HCT116 (cell line): ENCODE measurements around the gene SLC12A1. TPM values are rescaled to one million over a fixed set of nuclear protein-coding genes. Genes with fewer than 3 reads are reported as not detected.

Experiments used
- ATAC-seq: fragments of 200-7000 bp; cut with Tn5 transposase; 2 replicates; pipeline ENCODE4 v1.9.1; 2020; ENCODE audit warnings: mild to moderate bottlenecking, moderate library complexity
- BruUV-seq: library from RNA; stranded (reverse); fragments of 400-500 nt; replicated peaks from 2 replicates; lab custom pipeline; 2021; lab: Mats Ljungman, UMichigan
- CTCF ChIA-PET: fragments of 300-600 bp; sonication (Branson Sonifier 250); formaldehyde crosslinking; loops from one replicate; lab custom pipeline; 2021; ENCODE audit warnings: antibody characterized with exemption; lab: Charles Lee
- POLR2A ChIA-PET: fragments of 300-600, 350-600 bp; sonication (Branson Sonifier 250); formaldehyde crosslinking; loops from one replicate; lab custom pipeline; 2021; ENCODE audit warnings: antibody characterized with exemption; lab: Charles Lee
- RAD21 ChIA-PET, 2 experiments: fragments of 300-600 bp; sonication (Branson Sonifier 250); formaldehyde crosslinking; loops; one replicate each; lab custom pipeline; 2023; ENCODE audit warnings: low total read pairs in 2 of 2; ENCODE audit not compliant: uncharacterized antibody in 2 of 2, unreplicated experiment in 2 of 2, low non-redundant PET in 1 of 2; lab: Charles Lee
- DNase-seq: peaks from one replicate; pipeline ENCODE4 v3.0.0-alpha.2; 2010; ENCODE audit warnings: low read depth, low spot score
- H2AFZ ChIP-seq: fragments of 200-600 bp; shearing (Covaris generic), sonication (generic); 2 replicates; pipeline ENCODE4 v1.6.1; 2017; ENCODE audit warnings: low read depth, mixed run types, mixed read lengths, antibody characterized with exemption, low read length; ENCODE audit not compliant: poor library complexity, severe bottlenecking
- H3K27ac ChIP-seq: 2 replicates; pipeline ENCODE4 v1.5.1; 2012; ENCODE audit warnings: low read depth, low read length
- H3K27me3 ChIP-seq: fragments of 200-600 bp; sonication (generic); 2 replicates; pipeline ENCODE4 v1.6.1; 2016; ENCODE audit warnings: mixed run types, low read length, mixed read lengths; ENCODE audit not compliant: insufficient read depth
- H3K36me3 ChIP-seq, 2 experiments: fragments of 200-500 bp in 1 of 2; fragments of 200-600 bp in 1 of 2; sonication (Bioruptor generic) in 1 of 2; sonication (generic) in 1 of 2; 2 replicates each; pipeline versions ENCODE4 v1.5.1 to v1.6.1; 2014 to 2016; ENCODE audit warnings: low read length in 2 of 2, inconsistent platforms in 1 of 2, mixed read lengths in 1 of 2, mixed run types in 1 of 2; ENCODE audit not compliant: insufficient read depth in 2 of 2, control insufficient read depth in 1 of 2
- H3K4me1 ChIP-seq, 2 experiments: fragments of 200-600 bp in 1 of 2; sonication (generic) in 1 of 2; 2 replicates each; pipeline versions ENCODE4 v1.5.1 to v1.6.1; 2012 to 2017; ENCODE audit warnings: low read length in 2 of 2, inconsistent platforms in 1 of 2, mild to moderate bottlenecking in 1 of 2, mixed read lengths in 1 of 2, mixed run types in 1 of 2, moderate library complexity in 1 of 2; ENCODE audit not compliant: insufficient read depth in 2 of 2, control insufficient read depth in 1 of 2
- H3K4me2 ChIP-seq: fragments of 200-600 bp; sonication (generic); 2 replicates; pipeline ENCODE4 v1.6.1; 2017; ENCODE audit warnings: mixed run types, low read length, mixed read lengths
- H3K4me3 ChIP-seq, 2 experiments: fragments of 200-600 bp in 1 of 2; sonication (generic) in 1 of 2; replicated peaks in 1 of 2; 2 replicates each; pipeline ENCODE4 v1.5.1; 2011 to 2016; ENCODE audit warnings: low read length in 2 of 2, control low read depth in 1 of 2, low read depth in 1 of 2, mild to moderate bottlenecking in 1 of 2, mixed read lengths in 1 of 2, mixed run types in 1 of 2
- H3K79me2 ChIP-seq: fragments of 200-600 bp; sonication (generic); 2 replicates; pipeline ENCODE4 v1.6.1; 2017; ENCODE audit warnings: mild to moderate bottlenecking, mixed run types, low read length, moderate library complexity, mixed read lengths; ENCODE audit not compliant: insufficient read depth
- H3K9ac ChIP-seq: fragments of 200-600 bp; sonication (generic); 2 replicates; pipeline ENCODE4 v1.6.1; 2016; ENCODE audit warnings: low read length, mixed read lengths
- H3K9me2 ChIP-seq: fragments of 200-600 bp; sonication (generic), shearing (Covaris generic); 2 replicates; pipeline ENCODE4 v1.6.1; 2017; ENCODE audit warnings: mixed run types, mild to moderate bottlenecking, moderate library complexity; ENCODE audit not compliant: insufficient read depth
- H3K9me3 ChIP-seq, 2 experiments: fragments of 200-500 bp in 1 of 2; fragments of 200-600 bp in 1 of 2; sonication (Bioruptor generic) in 1 of 2; sonication (generic) in 1 of 2; 2 replicates each; pipeline ENCODE4 v1.6.1; 2014 to 2017; ENCODE audit warnings: low read length in 2 of 2, mixed read lengths in 2 of 2, inconsistent platforms in 1 of 2, low read depth in 1 of 2, mild to moderate bottlenecking in 1 of 2, mixed run types in 1 of 2, moderate library complexity in 1 of 2; ENCODE audit not compliant: control insufficient read depth in 1 of 2, insufficient read depth in 1 of 2
- H4K20me1 ChIP-seq: fragments of 200-600 bp; sonication (generic), shearing (Covaris generic); 2 replicates; pipeline ENCODE4 v1.6.1; 2017; ENCODE audit warnings: mixed run types, mild to moderate bottlenecking, moderate library complexity; ENCODE audit not compliant: insufficient read depth
- EGR1 ChIP-seq: IDR thresholded peaks from 2 replicates; pipeline ENCODE4 v1.6.1; 2012; ENCODE audit warnings: low read depth
- FOSL1 ChIP-seq: IDR thresholded peaks from 2 replicates; pipeline ENCODE4 v1.6.1; 2012; ENCODE audit warnings: low read depth
- POLR2AphosphoS5 ChIP-seq: IDR thresholded peaks from 2 replicates; pipeline ENCODE4 v1.6.1; 2011; ENCODE audit warnings: mild to moderate bottlenecking, low read depth, low read length, moderate library complexity
- SIN3A ChIP-seq: IDR thresholded peaks from 2 replicates; pipeline ENCODE4 v1.6.1; 2012; ENCODE audit warnings: low read depth
- intact Hi-C: fragments of 100-400 bp; cut with micrococcal nuclease; formaldehyde crosslinking; loops from 2 replicates; pipeline ENCODE4 v1.10.0; 2022
- total RNA-seq: library from RNA; stranded (reverse); gene quantifications from one replicate; pipeline ENCODE4 v1.2.1, GENCODE V29; 2021; ENCODE audit not compliant: unreplicated experiment
- TF ChIP-seq, protein P1 (sequence below), 3 experiments: fragments of 200-600 bp in 1 of 3; sonication (generic) in 1 of 3; IDR thresholded peaks in 2 of 3; conservative IDR thresholded peaks in 1 of 3; 2 replicates each; pipeline ENCODE4 v1.5.1; 2012 to 2017; ENCODE audit warnings: low read depth in 2 of 3, low read length in 2 of 3, antibody characterized with exemption in 1 of 3, borderline replicate concordance in 1 of 3, control low read depth in 1 of 3, mild to moderate bottlenecking in 1 of 3, mixed read lengths in 1 of 3, mixed run types in 1 of 3, moderate library complexity in 1 of 3; ENCODE audit not compliant: insufficient read depth in 1 of 3
- TF ChIP-seq, protein P2 (sequence below): IDR thresholded peaks from 2 replicates; pipeline ENCODE4 v1.6.1; 2012; ENCODE audit warnings: low read depth

SLC12A1 gene
- total RNA-seq, 1 experiment from 2014 or later, result not detected

DNA sequence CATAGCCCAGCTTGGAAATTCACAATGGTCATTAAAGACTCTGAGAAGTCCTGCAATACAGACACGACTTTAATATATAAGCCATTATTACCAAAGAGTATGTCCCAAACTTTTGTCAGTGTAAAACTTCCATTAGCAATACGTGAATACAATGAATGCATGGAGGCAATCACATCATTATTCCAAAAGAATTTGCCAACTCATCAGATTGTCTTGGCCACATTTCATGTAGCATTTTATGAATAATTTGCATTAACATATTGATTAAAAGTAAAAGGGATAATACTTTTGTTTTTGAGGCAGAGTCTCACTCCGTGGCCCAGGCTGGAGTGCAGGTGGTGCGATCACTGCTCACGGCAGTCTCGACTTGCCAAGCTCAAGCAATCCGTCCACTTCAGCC, 117.2 kb downstream of the SLC12A1 start:
- TF ChIP-seq, protein P1, sequence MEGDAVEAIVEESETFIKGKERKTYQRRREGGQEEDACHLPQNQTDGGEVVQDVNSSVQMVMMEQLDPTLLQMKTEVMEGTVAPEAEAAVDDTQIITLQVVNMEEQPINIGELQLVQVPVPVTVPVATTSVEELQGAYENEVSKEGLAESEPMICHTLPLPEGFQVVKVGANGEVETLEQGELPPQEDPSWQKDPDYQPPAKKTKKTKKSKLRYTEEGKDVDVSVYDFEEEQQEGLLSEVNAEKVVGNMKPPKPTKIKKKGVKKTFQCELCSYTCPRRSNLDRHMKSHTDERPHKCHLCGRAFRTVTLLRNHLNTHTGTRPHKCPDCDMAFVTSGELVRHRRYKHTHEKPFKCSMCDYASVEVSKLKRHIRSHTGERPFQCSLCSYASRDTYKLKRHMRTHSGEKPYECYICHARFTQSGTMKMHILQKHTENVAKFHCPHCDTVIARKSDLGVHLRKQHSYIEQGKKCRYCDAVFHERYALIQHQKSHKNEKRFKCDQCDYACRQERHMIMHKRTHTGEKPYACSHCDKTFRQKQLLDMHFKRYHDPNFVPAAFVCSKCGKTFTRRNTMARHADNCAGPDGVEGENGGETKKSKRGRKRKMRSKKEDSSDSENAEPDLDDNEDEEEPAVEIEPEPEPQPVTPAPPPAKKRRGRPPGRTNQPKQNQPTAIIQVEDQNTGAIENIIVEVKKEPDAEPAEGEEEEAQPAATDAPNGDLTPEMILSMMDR (IDR thresholded peaks at IDR 0.05 in 2 of 3, conservative IDR thresholded peaks at IDR 0.05 in 1 of 3; ENCODE audit: borderline replicate concordance in 1 of 3, insufficient read depth in 1 of 3, low read depth in 2 of 3, low read length in 2 of 3), result no peak
- TF ChIP-seq POLR2AphosphoS5 (no peak), FOSL1 (no peak), EGR1 (no peak), SIN3A (no peak)
- TF ChIP-seq, protein P2, sequence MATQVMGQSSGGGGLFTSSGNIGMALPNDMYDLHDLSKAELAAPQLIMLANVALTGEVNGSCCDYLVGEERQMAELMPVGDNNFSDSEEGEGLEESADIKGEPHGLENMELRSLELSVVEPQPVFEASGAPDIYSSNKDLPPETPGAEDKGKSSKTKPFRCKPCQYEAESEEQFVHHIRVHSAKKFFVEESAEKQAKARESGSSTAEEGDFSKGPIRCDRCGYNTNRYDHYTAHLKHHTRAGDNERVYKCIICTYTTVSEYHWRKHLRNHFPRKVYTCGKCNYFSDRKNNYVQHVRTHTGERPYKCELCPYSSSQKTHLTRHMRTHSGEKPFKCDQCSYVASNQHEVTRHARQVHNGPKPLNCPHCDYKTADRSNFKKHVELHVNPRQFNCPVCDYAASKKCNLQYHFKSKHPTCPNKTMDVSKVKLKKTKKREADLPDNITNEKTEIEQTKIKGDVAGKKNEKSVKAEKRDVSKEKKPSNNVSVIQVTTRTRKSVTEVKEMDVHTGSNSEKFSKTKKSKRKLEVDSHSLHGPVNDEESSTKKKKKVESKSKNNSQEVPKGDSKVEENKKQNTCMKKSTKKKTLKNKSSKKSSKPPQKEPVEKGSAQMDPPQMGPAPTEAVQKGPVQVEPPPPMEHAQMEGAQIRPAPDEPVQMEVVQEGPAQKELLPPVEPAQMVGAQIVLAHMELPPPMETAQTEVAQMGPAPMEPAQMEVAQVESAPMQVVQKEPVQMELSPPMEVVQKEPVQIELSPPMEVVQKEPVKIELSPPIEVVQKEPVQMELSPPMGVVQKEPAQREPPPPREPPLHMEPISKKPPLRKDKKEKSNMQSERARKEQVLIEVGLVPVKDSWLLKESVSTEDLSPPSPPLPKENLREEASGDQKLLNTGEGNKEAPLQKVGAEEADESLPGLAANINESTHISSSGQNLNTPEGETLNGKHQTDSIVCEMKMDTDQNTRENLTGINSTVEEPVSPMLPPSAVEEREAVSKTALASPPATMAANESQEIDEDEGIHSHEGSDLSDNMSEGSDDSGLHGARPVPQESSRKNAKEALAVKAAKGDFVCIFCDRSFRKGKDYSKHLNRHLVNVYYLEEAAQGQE, result no peak
- H4K20me1 ChIP-seq, result no peaks in the 10 kb centered on the region
- no TSS peak for BruUV-seq
- H3K79me2 ChIP-seq, result no peaks in the 10 kb centered on the region
- H3K9ac ChIP-seq, result no peak overlapping the region
- H3K27me3 ChIP-seq, result no peaks in the 10 kb centered on the region; the same call in 1 of the 2 replicates
- no peaks in the 10 kb centered on the region for H3K4me1 ChIP-seq
- intact Hi-C loops, result no loop called here
- no peak overlapping the region for H2AFZ ChIP-seq
- ChIA-PET RAD21 (no interaction called here), CTCF (no interaction called here), POLR2A (no interaction called here)
- ATAC-seq (no peak), DNase-seq (no peak)
- no peak overlapping the region for H3K4me2 ChIP-seq
- H3K4me3 ChIP-seq, result no peak overlapping the region
- no peaks in the 10 kb centered on the region for H3K36me3 ChIP-seq
- H3K27ac ChIP-seq, result no peak overlapping the region
- H3K9me2 ChIP-seq, result no peaks in the 10 kb centered on the region
- H3K9me3 ChIP-seq, result no peaks in the 10 kb centered on the region
